Nephron (organoid): ENCODE results near the gene ZNF367.

Experiments
- H3K27ac Mint-ChIP-seq, 3 experiments: 2 replicates each; pipeline ENCODE4 v1.8.0; 2020; ENCODE audit warnings: mixed read lengths in 3 of 3, mild to moderate bottlenecking in 2 of 3, moderate library complexity in 1 of 3
- H3K27me3 Mint-ChIP-seq: 2 replicates; pipeline ENCODE4 v1.8.0; 2021; ENCODE audit warnings: low read depth, mild to moderate bottlenecking, moderate library complexity, mixed read lengths
- H3K36me3 Mint-ChIP-seq: 2 replicates; pipeline ENCODE4 v1.8.0; 2020; ENCODE audit warnings: low read depth, mixed read lengths
- H3K4me1 Mint-ChIP-seq: 2 replicates; pipeline ENCODE4 v1.8.0; 2020; ENCODE audit warnings: mixed read lengths
- H3K4me3 Mint-ChIP-seq, 3 experiments: 2 replicates each; pipeline ENCODE4 v1.8.0; 2020; ENCODE audit warnings: mild to moderate bottlenecking in 3 of 3, mixed read lengths in 3 of 3, moderate library complexity in 2 of 3
- H3K9me3 Mint-ChIP-seq: 2 replicates; pipeline ENCODE4 v1.8.0; 2020; ENCODE audit warnings: mixed read lengths
- CTCF ChIP-seq, 3 experiments: fragments of 200-600 bp; sonication (generic); IDR thresholded peaks; one replicate each; pipeline ENCODE4 v1.5.0; 2021; ENCODE audit warnings: antibody characterized with exemption in 3 of 3; ENCODE audit not compliant: unreplicated experiment in 3 of 3

Gene ZNF367

GRCh38 chr9:96418083-96418919 is at the start of gene ZNF367:
Gene ZNF367 (minus strand): TSS chr9:96418370. CDS start chr9:96418032, 338 bp downstream.
- Mint-ChIP-seq H3K4me3 (peak within 1 kb of the TSS; percentile 90 to 94 (median 92)), H3K27me3 (no peaks in the 10 kb centered on the region), H3K4me1 (peaks cover 36% of the 10 kb centered on the region), H3K36me3 (no peaks in the 10 kb centered on the region), H3K9me3 (no peaks in the 10 kb centered on the region), H3K27ac (peak within 1 kb of the TSS; percentile 84 to 95 (median 93))
- no peak for TF ChIP-seq CTCF (IDR thresholded peaks at IDR 0.05; ENCODE audit: unreplicated experiment in 3 of 3)

GRCh38 chr9:96467784-96468183 is 49.6 kb upstream of the ZNF367 start:
- Mint-ChIP-seq H3K4me1 (peaks cover 8% of the 10 kb centered on the region), H3K36me3 (peaks cover 29% of the 10 kb centered on the region), H3K4me3 (no peak overlapping the region), H3K27me3 (no peaks in the 10 kb centered on the region), H3K9me3 (no peaks in the 10 kb centered on the region), H3K27ac (no peak overlapping the region)
- no peak for TF ChIP-seq CTCF (IDR thresholded peaks at IDR 0.05; ENCODE audit: unreplicated experiment in 3 of 3)

GRCh38 chr9:96464426-96464825 is 46.3 kb upstream of the ZNF367 start:
- no peak overlapping the region for H3K4me3 Mint-ChIP-seq
- peak overlapping the region in 1 of 3 experiments; percentile 3 for H3K27ac Mint-ChIP-seq
- H3K27me3 Mint-ChIP-seq: no peaks in the 10 kb centered on the region
- peaks cover 12% of the 10 kb centered on the region for H3K4me1 Mint-ChIP-seq
- no peak for TF ChIP-seq CTCF (IDR thresholded peaks at IDR 0.05; ENCODE audit: unreplicated experiment in 3 of 3)
- peaks cover 29% of the 10 kb centered on the region for H3K36me3 Mint-ChIP-seq
- no peaks in the 10 kb centered on the region for H3K9me3 Mint-ChIP-seq

DNA sequence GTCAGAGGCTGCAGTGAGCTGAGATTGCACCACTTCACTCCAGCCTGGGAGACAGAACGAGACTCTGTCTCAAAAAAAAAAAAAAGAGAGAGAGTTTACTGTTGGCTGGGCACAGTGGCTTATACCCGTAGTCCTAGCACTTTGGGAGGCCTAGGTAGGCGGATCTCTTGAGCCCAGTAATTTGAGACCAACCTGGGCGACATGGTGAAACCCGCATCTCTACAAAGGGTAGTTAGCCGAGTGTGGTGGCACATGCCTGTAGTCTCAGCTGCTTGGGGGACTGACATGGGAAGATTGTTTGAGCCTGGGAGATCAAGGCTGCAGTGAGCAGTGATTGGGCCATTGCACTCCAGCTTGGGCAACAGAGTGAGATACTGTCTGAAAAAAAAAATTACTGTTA is 44.4 kb upstream of the ZNF367 start:
- no peaks in the 10 kb centered on the region for H3K9me3 Mint-ChIP-seq
- peaks cover 12% of the 10 kb centered on the region for H3K4me1 Mint-ChIP-seq
- H3K27me3 Mint-ChIP-seq: no peaks in the 10 kb centered on the region
- H3K4me3 Mint-ChIP-seq: no peak overlapping the region
- no peak overlapping the region for H3K27ac Mint-ChIP-seq
- peaks cover 27% of the 10 kb centered on the region for H3K36me3 Mint-ChIP-seq
- TF ChIP-seq CTCF (IDR thresholded peaks at IDR 0.05; ENCODE audit: unreplicated experiment in 3 of 3): no peak

DNA sequence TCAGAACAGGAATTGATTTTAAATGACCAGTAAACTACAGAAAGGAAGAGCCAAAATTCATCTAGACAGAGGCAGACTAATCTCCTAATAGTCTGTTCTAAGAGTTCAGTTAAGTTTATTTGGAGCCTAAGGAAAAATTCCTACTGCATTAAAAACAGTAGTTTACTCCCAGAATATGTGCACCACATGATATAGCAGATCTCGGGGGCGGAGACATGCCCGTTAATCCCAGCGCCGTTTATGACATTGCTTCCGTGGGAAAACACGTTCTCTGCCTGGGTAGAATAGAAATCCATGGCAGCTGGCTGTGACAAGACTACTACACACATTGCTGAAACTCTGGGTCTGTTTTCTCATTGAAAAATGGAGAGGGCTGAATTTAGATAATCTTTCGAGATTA is 43.2 kb upstream of the ZNF367 start:
- peaks cover 26% of the 10 kb centered on the region for H3K36me3 Mint-ChIP-seq
- no peak overlapping the region for H3K27ac Mint-ChIP-seq
- H3K27me3 Mint-ChIP-seq: no peaks in the 10 kb centered on the region
- no peak overlapping the region for H3K4me3 Mint-ChIP-seq
- H3K4me1 Mint-ChIP-seq: peaks cover 12% of the 10 kb centered on the region
- TF ChIP-seq CTCF (IDR thresholded peaks at IDR 0.05; ENCODE audit: unreplicated experiment in 3 of 3): no peak
- no peaks in the 10 kb centered on the region for H3K9me3 Mint-ChIP-seq

GRCh38 chr9:96460882-96461281 is 42.7 kb upstream of the ZNF367 start:
- no peak for TF ChIP-seq CTCF (IDR thresholded peaks at IDR 0.05; ENCODE audit: unreplicated experiment in 3 of 3)
- no peak overlapping the region for H3K4me3 Mint-ChIP-seq
- no peaks in the 10 kb centered on the region for H3K9me3 Mint-ChIP-seq
- H3K4me1 Mint-ChIP-seq: peaks cover 12% of the 10 kb centered on the region
- H3K36me3 Mint-ChIP-seq: peaks cover 24% of the 10 kb centered on the region
- no peaks in the 10 kb centered on the region for H3K27me3 Mint-ChIP-seq
- no peak overlapping the region for H3K27ac Mint-ChIP-seq
